Uterus (tissue), 2 donors: Measurements from ENCODE around the gene EGLN2.

Experiments used
- POLR2A ChIP-seq, 2 donors: fragments of 450-650 bp; IDR thresholded peaks; one replicate each; pipeline ENCODE4 v1.6.1; 2016; ENCODE audit warnings: antibody characterized with exemption in 2 of 2, mild to moderate bottlenecking in 1 of 2, moderate library complexity in 1 of 2
- TF ChIP-seq, protein P1 (sequence below), 4 experiments: fragments of 200-600 bp in 2 of 4; fragments of 450-650 bp in 2 of 4; sonication (generic) in 2 of 4; IDR thresholded peaks; one replicate each; pipeline ENCODE4 v1.5.1; 2016 to 2019; ENCODE audit warnings: antibody characterized with exemption in 4 of 4, mild to moderate bottlenecking in 2 of 4, moderate library complexity in 1 of 4

DNA sequence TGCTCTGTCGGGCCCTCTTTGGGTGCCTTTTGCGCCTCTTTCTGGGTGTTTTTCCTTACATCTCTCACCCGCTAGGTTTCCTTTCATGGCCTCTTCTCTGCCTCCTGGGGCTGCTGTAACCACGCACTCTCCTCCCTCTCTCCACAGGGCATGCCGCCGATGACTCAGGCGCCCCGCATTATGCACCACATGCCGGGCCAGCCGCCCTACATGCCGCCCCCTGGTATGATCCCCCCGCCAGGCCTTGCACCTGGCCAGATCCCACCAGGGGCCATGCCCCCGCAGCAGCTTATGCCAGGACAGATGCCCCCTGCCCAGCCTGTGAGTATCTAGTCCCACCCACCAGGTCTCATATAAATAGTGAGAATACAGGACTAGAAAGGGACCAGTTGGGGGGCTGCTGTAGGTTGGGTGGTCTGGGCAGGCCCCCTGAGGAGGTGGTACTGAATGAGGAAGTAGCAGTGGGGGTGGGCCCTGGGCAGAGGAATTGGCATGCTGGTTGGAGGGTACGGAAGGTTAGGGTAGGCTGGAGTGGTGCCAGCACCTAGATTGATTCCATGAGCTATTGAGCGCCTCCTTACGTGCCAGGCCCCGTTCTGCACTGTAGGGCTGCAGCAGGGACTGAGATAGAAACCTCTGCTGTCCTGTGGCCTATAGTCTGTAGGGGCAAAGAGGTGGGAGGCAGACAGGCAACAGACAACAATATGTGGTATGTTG, 36.1 kb upstream of the EGLN2 start:
- TF ChIP-seq, protein P1, sequence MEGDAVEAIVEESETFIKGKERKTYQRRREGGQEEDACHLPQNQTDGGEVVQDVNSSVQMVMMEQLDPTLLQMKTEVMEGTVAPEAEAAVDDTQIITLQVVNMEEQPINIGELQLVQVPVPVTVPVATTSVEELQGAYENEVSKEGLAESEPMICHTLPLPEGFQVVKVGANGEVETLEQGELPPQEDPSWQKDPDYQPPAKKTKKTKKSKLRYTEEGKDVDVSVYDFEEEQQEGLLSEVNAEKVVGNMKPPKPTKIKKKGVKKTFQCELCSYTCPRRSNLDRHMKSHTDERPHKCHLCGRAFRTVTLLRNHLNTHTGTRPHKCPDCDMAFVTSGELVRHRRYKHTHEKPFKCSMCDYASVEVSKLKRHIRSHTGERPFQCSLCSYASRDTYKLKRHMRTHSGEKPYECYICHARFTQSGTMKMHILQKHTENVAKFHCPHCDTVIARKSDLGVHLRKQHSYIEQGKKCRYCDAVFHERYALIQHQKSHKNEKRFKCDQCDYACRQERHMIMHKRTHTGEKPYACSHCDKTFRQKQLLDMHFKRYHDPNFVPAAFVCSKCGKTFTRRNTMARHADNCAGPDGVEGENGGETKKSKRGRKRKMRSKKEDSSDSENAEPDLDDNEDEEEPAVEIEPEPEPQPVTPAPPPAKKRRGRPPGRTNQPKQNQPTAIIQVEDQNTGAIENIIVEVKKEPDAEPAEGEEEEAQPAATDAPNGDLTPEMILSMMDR (IDR thresholded peaks at IDR 0.05), result no peak
- TF ChIP-seq POLR2A (IDR thresholded peaks at IDR 0.05), result no peak
